Psoas muscle (tissue), 8 donors: Measurements from ENCODE around the gene OPRL1. TPM values are rescaled to one million over a fixed set of nuclear protein-coding genes. Genes with fewer than 3 reads are reported as not detected.
"Not testable (repeated sequence)": the region's sequence is repeated elsewhere in the genome, so short reads cannot be mapped to it uniquely, and the experiment has no call there.

Experiments used
- ATAC-seq, 4 donors: fragments of 200-7000 bp; cut with Tn5 transposase; one replicate each; pipeline ENCODE4 v1.9.1; 2020; ENCODE audit warnings: moderate library complexity in 3 of 4, mild to moderate bottlenecking in 2 of 4
- DNase-seq, 2 donors: peaks; one replicate each; pipeline ENCODE4 v3.0.0-alpha.2; 2020
- H3K27ac ChIP-seq: fragments of 200-600 bp; one replicate; pipeline ENCODE4 v1.8.0; 2022
- H3K27me3 ChIP-seq, 3 donors: fragments of 200-600 bp in 1 of 3; one replicate each; pipeline versions ENCODE4 v1.6.1 to v1.8.0; 2013 to 2022; ENCODE audit warnings: low read length in 2 of 3, mild to moderate bottlenecking in 2 of 3, moderate library complexity in 1 of 3; ENCODE audit not compliant: insufficient read depth in 3 of 3
- H3K36me3 ChIP-seq, 2 donors: fragments of 200-600 bp in 1 of 2; one replicate each; pipeline versions ENCODE4 v1.6.1 to v1.8.0; 2013 to 2022; ENCODE audit warnings: low read depth in 1 of 2, mild to moderate bottlenecking in 1 of 2, moderate library complexity in 1 of 2; ENCODE audit not compliant: insufficient read depth in 1 of 2
- H3K4me1 ChIP-seq: fragments of 200-600 bp; one replicate; pipeline ENCODE4 v1.8.0; 2022
- H3K4me3 ChIP-seq: fragments of 200-600 bp; one replicate; pipeline ENCODE4 v1.8.0; 2022; ENCODE audit warnings: mild to moderate bottlenecking
- H3K9me3 ChIP-seq: fragments of 200-600 bp; one replicate; pipeline ENCODE4 v1.8.0; 2022
- CTCF ChIP-seq: fragments of 200-600 bp; IDR thresholded peaks from one replicate; pipeline ENCODE4 v1.8.0; 2022; ENCODE audit warnings: antibody characterized with exemption
- WGBS, 3 donors: extraction: QIAGEN DNeasy Blood & Tissue Kit; methylation state at CpG; one replicate each; pipeline versions ENCODE4 v1.1.6 to v1.1.7; 2013; 5-methylcytosine and 5-hydroxymethylcytosine counted together
- intact Hi-C, 2 donors: fragments of 100-400 bp; cut with DNase I; formaldehyde crosslinking; loops; one replicate each; pipeline versions ENCODE4 v1.11.0 to v1.14.2; 2022
- polyA plus RNA-seq, 3 donors: library from polyadenylated mRNA; stranded (reverse); fragments of 200-250 nt; gene quantifications; one replicate each; pipeline ENCODE4 v1.2.3, GENCODE V29; 2013
- total RNA-seq, 4 donors: library from RNA; stranded (reverse); fragmentation: NEBNext Ultra II Directional in 2 of 4; extraction: Animal tissue kit (Norgen Biotek cat#: 25700) in 2 of 4; gene quantifications; one replicate each; pipeline versions ENCODE4 v1.2.1 to v1.2.4, GENCODE V29; 2021 to 2023
- donor health status: healthy with polysubstance abuse.
- donor health status: DM: no; HTN: no; CAD: no; lungs with moderate emphysema.
- donor health status: Bipolar disorder and iron deficiency.
- donor health status: healthy.
- donor health status: DM: yes; HTN: yes; CAD: no.
- donor health status: DM: no; HTN: no; CAD: no.
- donor health status: DM: no; HTN: no; CAD: no.
- donor health status: DM: yes; HTN: yes; CAD: no.

OPRL1 gene
- total and polyA plus RNA-seq, 7 donors, result 0.03 to 0.94 (median 0.17) TPM

- Histone ChIP-seq H3K4me3 (no peak overlapping the region), H3K27ac (no peak overlapping the region), H3K9me3 (peaks cover 6% of the 10 kb centered on the region), H3K4me1 (no peaks in the 10 kb centered on the region), H3K27me3 (peaks cover 0 to 15% (median 5%) of the 10 kb centered on the region in 3 donors), H3K36me3 (no peaks in the 10 kb centered on the region)
- DNase-seq (no peak), ATAC-seq (no peak)
- TF ChIP-seq CTCF, result no peak
- intact Hi-C loops, result no loop called here
- WGBS, 3 donors, result 33 to 39% (median 35%) methylated on average over 5 of the region's 5 CpGs
Measured at GRCh38 chr20:64130271-64130670, 50.4 kb downstream of the OPRL1 start.

- WGBS, 3 donors, result 78 to 82% (median 79%) methylated on average over 10 of the region's 10 CpGs
- peaks cover 6% of the 10 kb centered on the region for H3K9me3 ChIP-seq
- no peak for TF ChIP-seq CTCF
- no peak overlapping the region for H3K27ac ChIP-seq
- peaks cover 0 to 15% (median 9%) of the 10 kb centered on the region in 3 donors for H3K27me3 ChIP-seq
- intact Hi-C loops, result no loop called here
- H3K4me3 ChIP-seq, result no peak overlapping the region
- no peaks in the 10 kb centered on the region for H3K36me3 ChIP-seq
- ATAC-seq (no peak), DNase-seq (no peak)
- no peaks in the 10 kb centered on the region for H3K4me1 ChIP-seq
Measured at GRCh38 chr20:64130876-64131275, 51.0 kb downstream of the OPRL1 start.

GRCh38 chr20:64131406-64131805 is 51.5 kb downstream of the OPRL1 start:
- ATAC-seq, result no peak
- no peak for TF ChIP-seq CTCF
- Histone ChIP-seq H3K4me3 (no peak overlapping the region), H3K27me3 (peaks cover 0 to 15% (median 9%) of the 10 kb centered on the region in 3 donors), H3K27ac (no peak overlapping the region), H3K9me3 (peaks cover 6% of the 10 kb centered on the region), H3K4me1 (no peaks in the 10 kb centered on the region), H3K36me3 (no peaks in the 10 kb centered on the region)
- intact Hi-C loops, result no loop called here
- WGBS, 3 donors, result 62 to 80% (median 64%) methylated on average over 4 of the region's 4 CpGs
- no peak for DNase-seq

- 32 to 38% (median 35%) methylated on average over 8 of the region's 8 CpGs for WGBS, 3 donors
- H3K27me3 ChIP-seq, result peaks cover 0 to 9% (median 4%) of the 10 kb centered on the region in 3 donors
- no peak overlapping the region for H3K27ac ChIP-seq
- intact Hi-C loops, result no loop called here
- no peaks in the 10 kb centered on the region for H3K4me1 ChIP-seq
- no peak overlapping the region for H3K4me3 ChIP-seq
- ATAC-seq (no peak), DNase-seq (no peak)
- peak; percentile 9 for TF ChIP-seq CTCF
- H3K36me3 ChIP-seq, result no peaks in the 10 kb centered on the region
- no peaks in the 10 kb centered on the region for H3K9me3 ChIP-seq
Measured at GRCh38 chr20:64133951-64134407, 54.1 kb downstream of the OPRL1 start.

GRCh38 chr20:64134744-64135143 is 54.9 kb downstream of the OPRL1 start:
- H3K36me3 ChIP-seq, H3K9me3 ChIP-seq, intact Hi-C loops, ATAC-seq, H3K4me1 ChIP-seq, H3K4me3 ChIP-seq, DNase-seq, H3K27me3 ChIP-seq, H3K27ac ChIP-seq: not testable (repeated sequence)
- WGBS, 3 donors, result 64 to 67% (median 64%) methylated on average over 19 to 20 of the region's 20 CpGs
